ENCODE measurements around the gene DBNDD1.

The DBNDD1 gene

GRCh38 chr16:89972244-89973234, 46.7 kb downstream of the DBNDD1 start:
- TF ChIP-seq CTCF (IDR thresholded peaks at IDR 0.05), result no peak

GRCh38 chr16:89971495-89972243, 47.6 kb downstream of the DBNDD1 start:
- TF ChIP-seq CTCF (IDR thresholded peaks at IDR 0.05), result no peak

GRCh38 chr16:89969741-89970410, 49.4 kb downstream of the DBNDD1 start:
- no peak for TF ChIP-seq CTCF (IDR thresholded peaks at IDR 0.05)

GRCh38 chr16:89966756-89967155, 52.5 kb downstream of the DBNDD1 start:
- TF ChIP-seq CTCF (IDR thresholded peaks at IDR 0.05), result no peak

GRCh38 chr16:89965447-89966225, 53.6 kb downstream of the DBNDD1 start:
- TF ChIP-seq CTCF (IDR thresholded peaks at IDR 0.05), result no peak

GRCh38 chr16:89964201-89964600, 55.1 kb downstream of the DBNDD1 start:
- no peak for TF ChIP-seq CTCF (IDR thresholded peaks at IDR 0.05)

Measured in LNCAP (cell line).